ENCODE results near the gene KLHDC8B. TPM values are rescaled to one million over a fixed set of nuclear protein-coding genes. Genes with fewer than 3 reads are reported as not detected.
A peak's percentile ranks its signal among the peaks of the same experiment; 100 is the strongest.

The KLHDC8B gene
- total RNA-seq, 2 donors from 2014 or later, result 22.4 to 29.8 TPM

GRCh38 chr3:49124203-49124602 lies 47.2 kb upstream of the KLHDC8B start:
- Histone ChIP-seq H3K36me3 (peaks cover 56% of the 10 kb centered on the region), H3K27me3 (replicated peaks; ENCODE audit: insufficient read depth) (no peaks in the 10 kb centered on the region), H3K9me3 (no peaks in the 10 kb centered on the region), H3K4me1 (ENCODE audit: control insufficient read depth in 1 of 2, low read depth in 2 of 2) (peaks cover 9 to 15% of the 10 kb centered on the region in 2 donors), H3K27ac (no peak overlapping the region), H3K4me3 (no peak overlapping the region)
- TF ChIP-seq CTCF (IDR thresholded peaks at IDR 0.05), result no peak
- DNase-seq (ENCODE audit: low spot score) (no peak), ATAC-seq (ENCODE audit: insufficient number of reproducible peaks, low FRiP score, low read depth) (no peak)

- peaks cover 64% of the 10 kb centered on the region for H3K36me3 ChIP-seq
- H3K4me1 ChIP-seq (ENCODE audit: control insufficient read depth in 1 of 2, low read depth in 2 of 2), result peaks cover 0 to 15% of the 10 kb centered on the region in 2 donors
These were observed 46.3 kb upstream of the KLHDC8B start for GRCh38 chr3:49124991-49125670.

GRCh38 chr3:49131040-49131439 lies 40.4 kb upstream of the KLHDC8B start:
- no peak for ATAC-seq (ENCODE audit: insufficient number of reproducible peaks, low FRiP score, low read depth)
- H3K9me3 ChIP-seq, result no peaks in the 10 kb centered on the region
- no peak for TF ChIP-seq CTCF (IDR thresholded peaks at IDR 0.05)
- no peak for DNase-seq (ENCODE audit: low spot score)
- no peaks in the 10 kb centered on the region for H3K27me3 ChIP-seq (replicated peaks; ENCODE audit: insufficient read depth)
- H3K4me3 ChIP-seq, result peak overlapping the region; percentile 84
- peak overlapping the region; percentile 15 to 88 for H3K27ac ChIP-seq
- H3K4me1 ChIP-seq (ENCODE audit: control insufficient read depth in 1 of 2, low read depth in 2 of 2), result peaks cover 14 to 41% of the 10 kb centered on the region in 2 donors
- H3K36me3 ChIP-seq, result peaks cover 26% of the 10 kb centered on the region

More at GRCh38 chr3:49124991-49125670, 46.3 kb upstream of the KLHDC8B start:
- no peak for TF ChIP-seq CTCF (IDR thresholded peaks at IDR 0.05)
- Histone ChIP-seq H3K27ac (no peak overlapping the region), H3K4me3 (no peak overlapping the region), H3K27me3 (replicated peaks; ENCODE audit: insufficient read depth) (no peaks in the 10 kb centered on the region), H3K9me3 (no peaks in the 10 kb centered on the region)
- DNase-seq (ENCODE audit: low spot score) (no peak), ATAC-seq (ENCODE audit: insufficient number of reproducible peaks, low FRiP score, low read depth) (no peak)

GRCh38 chr3:49131576-49131975 lies 39.8 kb upstream of the KLHDC8B start:
- H3K9me3 ChIP-seq, result no peaks in the 10 kb centered on the region
- no peak for TF ChIP-seq CTCF (IDR thresholded peaks at IDR 0.05)
- DNase-seq (ENCODE audit: low spot score) (no peak), ATAC-seq (ENCODE audit: insufficient number of reproducible peaks, low FRiP score, low read depth) (no peak)
- H3K36me3 ChIP-seq, result peaks cover 22% of the 10 kb centered on the region
- peak overlapping the region; percentile 84 for H3K4me3 ChIP-seq
- no peaks in the 10 kb centered on the region for H3K27me3 ChIP-seq (replicated peaks; ENCODE audit: insufficient read depth)
- H3K27ac ChIP-seq, result peak overlapping the region; percentile 88 to 94
- peaks cover 14 to 41% of the 10 kb centered on the region in 2 donors for H3K4me1 ChIP-seq (ENCODE audit: control insufficient read depth in 1 of 2, low read depth in 2 of 2)

- ATAC-seq (ENCODE audit: insufficient number of reproducible peaks, low FRiP score, low read depth), result no peak
- no peaks in the 10 kb centered on the region for H3K9me3 ChIP-seq
- peaks cover 22% of the 10 kb centered on the region for H3K36me3 ChIP-seq
- no peak for TF ChIP-seq CTCF (IDR thresholded peaks at IDR 0.05)
- peak overlapping the region; percentile 84 for H3K4me3 ChIP-seq
- peaks cover 14 to 41% of the 10 kb centered on the region in 2 donors for H3K4me1 ChIP-seq (ENCODE audit: control insufficient read depth in 1 of 2, low read depth in 2 of 2)
- peak overlapping the region; percentile 88 to 94 for H3K27ac ChIP-seq
- no peak for DNase-seq (ENCODE audit: low spot score)
- H3K27me3 ChIP-seq (replicated peaks; ENCODE audit: insufficient read depth), result no peaks in the 10 kb centered on the region
These were observed 39.3 kb upstream of the KLHDC8B start for GRCh38 chr3:49132073-49132436.

All from thoracic aorta (tissue), 2 donors.